ENCODE measurements around the gene ITIH2. TPM values are rescaled to one million over a fixed set of nuclear protein-coding genes. Genes with fewer than 3 reads are reported as not detected.
"Not testable (repeated sequence)": the region's sequence is repeated elsewhere in the genome, so short reads cannot be mapped to it uniquely, and the experiment has no call there.

Gene ITIH2
- total RNA-seq, 2 donors from 2014 or later = not detected

DNA sequence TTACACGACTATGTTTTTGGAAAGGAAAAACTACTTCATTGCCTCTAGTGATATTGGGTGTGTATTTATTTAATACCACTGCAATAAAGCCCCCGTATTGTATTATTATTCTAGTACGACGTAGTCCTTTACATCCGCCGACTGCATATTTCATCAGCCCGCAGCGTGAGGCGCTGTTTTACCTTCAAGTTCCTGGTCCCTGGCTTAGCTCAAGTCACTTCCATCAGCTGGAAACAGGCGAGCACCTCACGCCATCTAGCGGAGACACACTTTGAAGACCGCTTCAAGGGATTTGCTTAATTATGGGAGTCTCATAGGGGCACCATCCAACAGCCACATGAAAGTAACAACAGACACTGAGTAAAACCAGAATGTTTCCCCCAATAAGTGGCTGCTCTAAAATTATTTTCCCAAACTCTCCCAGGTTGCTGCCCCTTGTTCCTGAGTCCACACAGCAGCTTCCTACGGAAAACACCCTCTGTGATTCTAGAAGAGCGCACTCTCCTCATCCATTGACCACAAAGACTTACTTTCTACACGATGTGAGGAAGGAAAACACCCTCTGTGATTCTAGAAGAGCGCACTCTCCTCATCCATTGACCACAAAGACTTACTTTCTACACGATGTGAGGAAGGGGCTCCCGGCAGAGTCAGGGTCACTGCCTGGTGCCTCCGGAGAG is 15.7 kb upstream of the ITIH2 start:
- peak; percentile 81 to 91 (median 84) for DNase-seq
- 16 to 21% methylated on average over 20 of the region's 20 CpGs for WGBS, 2 donors
- Histone ChIP-seq H3K36me3 (replicated peaks in 1 of 2; ENCODE audit: insufficient read depth in 1 of 2, low read depth in 2 of 2) (no peaks in the 10 kb centered on the region), H3K9me3 (no peaks in the 10 kb centered on the region), H3K27me3 (no peaks in the 10 kb centered on the region), H3K4me3 (no peak overlapping the region), H3K4me1 (no peaks in the 10 kb centered on the region), H3K27ac (peak overlapping the region in 1 of 4 donors; percentile 6)
- intact Hi-C loops (cut with DNase I) = loop anchor here (10.0 kb wide), 1 partner anchor 163 kb away; no protein-coding TSS in a partner anchor
- ATAC-seq = peak; percentile 86
- no peak for TF ChIP-seq POLR2A (IDR thresholded peaks at IDR 0.05)
- TF ChIP-seq, protein P1, sequence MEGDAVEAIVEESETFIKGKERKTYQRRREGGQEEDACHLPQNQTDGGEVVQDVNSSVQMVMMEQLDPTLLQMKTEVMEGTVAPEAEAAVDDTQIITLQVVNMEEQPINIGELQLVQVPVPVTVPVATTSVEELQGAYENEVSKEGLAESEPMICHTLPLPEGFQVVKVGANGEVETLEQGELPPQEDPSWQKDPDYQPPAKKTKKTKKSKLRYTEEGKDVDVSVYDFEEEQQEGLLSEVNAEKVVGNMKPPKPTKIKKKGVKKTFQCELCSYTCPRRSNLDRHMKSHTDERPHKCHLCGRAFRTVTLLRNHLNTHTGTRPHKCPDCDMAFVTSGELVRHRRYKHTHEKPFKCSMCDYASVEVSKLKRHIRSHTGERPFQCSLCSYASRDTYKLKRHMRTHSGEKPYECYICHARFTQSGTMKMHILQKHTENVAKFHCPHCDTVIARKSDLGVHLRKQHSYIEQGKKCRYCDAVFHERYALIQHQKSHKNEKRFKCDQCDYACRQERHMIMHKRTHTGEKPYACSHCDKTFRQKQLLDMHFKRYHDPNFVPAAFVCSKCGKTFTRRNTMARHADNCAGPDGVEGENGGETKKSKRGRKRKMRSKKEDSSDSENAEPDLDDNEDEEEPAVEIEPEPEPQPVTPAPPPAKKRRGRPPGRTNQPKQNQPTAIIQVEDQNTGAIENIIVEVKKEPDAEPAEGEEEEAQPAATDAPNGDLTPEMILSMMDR (IDR thresholded peaks at IDR 0.05) = peak; percentile 85 to 98 (median 91)

GRCh38 chr10:7689591-7689990 is 13.5 kb upstream of the ITIH2 start:
- H3K4me1 ChIP-seq = no peaks in the 10 kb centered on the region
- ATAC-seq = no peak
- intact Hi-C loops (cut with DNase I) = loop anchor here (10.0 kb wide), 1 partner anchor 165 kb away; no protein-coding TSS in a partner anchor

DNA sequence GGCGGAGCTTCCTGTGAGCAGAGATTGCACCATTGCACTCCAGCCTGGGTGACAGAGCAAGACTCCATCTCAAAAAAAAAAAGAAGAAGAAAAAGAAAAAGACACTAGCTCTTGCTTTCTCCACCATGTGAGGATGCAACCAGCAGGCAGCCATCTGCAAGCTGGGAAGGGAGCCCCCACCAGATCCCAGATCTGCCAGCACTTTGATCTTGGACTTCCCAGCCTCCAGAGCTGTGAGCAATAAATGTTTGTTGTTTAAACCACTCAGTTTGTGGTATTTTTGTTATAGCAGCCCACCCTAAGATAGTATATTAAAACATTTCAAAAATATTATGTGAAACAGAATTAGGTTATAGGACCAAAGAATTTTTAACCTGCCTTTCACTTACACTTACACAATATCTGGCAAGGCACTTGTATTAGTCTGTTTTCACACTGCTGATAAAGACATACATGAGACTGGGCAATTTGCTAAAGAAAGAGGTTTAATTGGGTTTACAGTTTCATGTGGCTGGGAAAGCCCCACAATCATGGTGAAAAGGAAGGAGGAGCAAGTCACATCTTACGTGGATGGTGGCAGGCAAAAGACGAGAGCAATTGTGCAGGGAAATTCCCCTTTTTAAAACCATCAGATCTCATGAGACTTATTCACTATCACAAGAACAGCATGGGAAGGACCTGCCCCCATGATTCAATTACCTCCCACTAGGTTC is 12.1 kb upstream of the ITIH2 start:
- H3K4me3 ChIP-seq; DNase-seq; H3K4me1 ChIP-seq; ATAC-seq; H3K36me3 ChIP-seq (replicated peaks in 1 of 2; ENCODE audit: insufficient read depth in 1 of 2, low read depth in 2 of 2); intact Hi-C loops (cut with DNase I); H3K27ac ChIP-seq; H3K9me3 ChIP-seq; H3K27me3 ChIP-seq: not testable (repeated sequence)
- WGBS, 2 donors = 50 to 66% methylated on average over 3 of the region's 3 CpGs

More at GRCh38 chr10:7689591-7689990, 13.5 kb upstream of the ITIH2 start:
- Histone ChIP-seq H3K9me3 (no peaks in the 10 kb centered on the region), H3K27me3 (no peaks in the 10 kb centered on the region), H3K4me3 (no peak overlapping the region), H3K27ac (no peak overlapping the region), H3K36me3 (replicated peaks in 1 of 2; ENCODE audit: insufficient read depth in 1 of 2, low read depth in 2 of 2) (no peaks in the 10 kb centered on the region)
- no peak for DNase-seq
- no peak for TF ChIP-seq POLR2A (IDR thresholded peaks at IDR 0.05)
- TF ChIP-seq, protein P1 (IDR thresholded peaks at IDR 0.05) = no peak

- ATAC-seq; H3K27me3 ChIP-seq; intact Hi-C loops (cut with DNase I); H3K4me1 ChIP-seq; DNase-seq; H3K36me3 ChIP-seq (replicated peaks in 1 of 2; ENCODE audit: insufficient read depth in 1 of 2, low read depth in 2 of 2); H3K27ac ChIP-seq; H3K9me3 ChIP-seq; H3K4me3 ChIP-seq: not testable (repeated sequence)
Measured at GRCh38 chr10:7692368-7692767, 10.7 kb upstream of the ITIH2 start.

DNA sequence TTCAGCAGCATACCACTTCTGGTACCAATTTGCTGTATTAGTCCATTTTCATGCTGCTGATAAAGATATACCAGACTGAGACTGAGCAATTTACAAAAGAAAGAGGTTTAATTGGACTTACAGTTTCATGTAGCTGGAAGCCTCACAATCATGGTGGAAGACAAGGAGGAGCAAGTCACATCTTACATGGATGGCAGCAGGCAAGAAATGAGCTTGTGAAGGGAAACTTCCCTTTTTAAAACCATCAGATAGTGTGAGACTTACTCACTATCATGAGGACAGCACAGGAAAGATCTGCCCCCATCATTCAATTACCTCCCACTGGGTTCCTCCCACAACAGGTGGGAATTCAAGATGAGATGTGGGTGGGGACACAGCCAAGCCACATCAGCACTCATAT is 9.9 kb upstream of the ITIH2 start:
- H3K27me3 ChIP-seq; H3K4me1 ChIP-seq; DNase-seq; intact Hi-C loops (cut with DNase I); H3K27ac ChIP-seq; H3K36me3 ChIP-seq (replicated peaks in 1 of 2; ENCODE audit: insufficient read depth in 1 of 2, low read depth in 2 of 2); H3K4me3 ChIP-seq; ATAC-seq; H3K9me3 ChIP-seq: not testable (repeated sequence)

- TF ChIP-seq, protein P1 (IDR thresholded peaks at IDR 0.05) = no peak
- TF ChIP-seq POLR2A (IDR thresholded peaks at IDR 0.05) = peak in 1 of 3 donors; percentile 6
- Histone ChIP-seq H3K4me1 (no peaks in the 10 kb centered on the region), H3K9me3 (no peaks in the 10 kb centered on the region), H3K27ac (peak overlapping the region; percentile 54 to 84 (median 74)), H3K27me3 (no peaks in the 10 kb centered on the region), H3K4me3 (no peak overlapping the region), H3K36me3 (replicated peaks in 1 of 2; ENCODE audit: insufficient read depth in 1 of 2, low read depth in 2 of 2) (no peaks in the 10 kb centered on the region)
- ATAC-seq (peak; percentile 95), DNase-seq (peak; percentile 69 to 81 (median 76))
- whole genome bisulfite sequencing, 2 donors = 12 to 40% methylated on average over 3 of the region's 3 CpGs
- intact Hi-C loops (cut with DNase I) = no loop called here
Measured at GRCh38 chr10:7696545-7696944, 6.6 kb upstream of the ITIH2 start.
